ENCODE results near the gene TTN. TPM values are rescaled to one million over a fixed set of nuclear protein-coding genes. Genes with fewer than 3 reads are reported as not detected.

The TTN gene
- total RNA-seq, 1 experiment from 2014 or later: 0.05 TPM

GRCh38 chr2:178732913-178733312 is 74.3 kb downstream of the TTN start:
- Histone ChIP-seq H3K36me3 (ENCODE audit: control insufficient read depth in 1 of 2, insufficient read depth in 2 of 2, low read length in 2 of 2) (no peaks in the 10 kb centered on the region), H3K4me1 (ENCODE audit: control insufficient read depth in 1 of 2, insufficient read depth in 2 of 2, low read length in 2 of 2) (no peaks in the 10 kb centered on the region), H3K79me2 (ENCODE audit: insufficient read depth, low read length) (no peaks in the 10 kb centered on the region), H3K9ac (ENCODE audit: low read length) (no peak overlapping the region), H2AFZ (ENCODE audit: low read depth, low read length, poor library complexity, severe bottlenecking) (no peak overlapping the region), H3K4me3 (replicated peaks in 1 of 2; ENCODE audit: low read depth in 1 of 2, low read length in 2 of 2) (no peak overlapping the region), H3K27ac (ENCODE audit: low read depth, low read length) (no peak overlapping the region), H3K4me2 (ENCODE audit: low read length) (no peak overlapping the region), H3K27me3 (ENCODE audit: insufficient read depth, low read length) (peaks cover 87% of the 10 kb centered on the region), H4K20me1 (ENCODE audit: insufficient read depth) (no peaks in the 10 kb centered on the region), H3K9me3 (ENCODE audit: control insufficient read depth in 1 of 2, insufficient read depth in 1 of 2, low read depth in 1 of 2, low read length in 2 of 2) (no peaks in the 10 kb centered on the region), H3K9me2 (ENCODE audit: insufficient read depth) (no peaks in the 10 kb centered on the region)
- no TSS peak for BruUV-seq (replicated peaks)
- ChIA-PET RAD21 (ENCODE audit: low non-redundant PET in 1 of 2, low total read pairs in 2 of 2, uncharacterized antibody in 2 of 2, unreplicated experiment in 2 of 2) (no interaction called here), CTCF (no interaction called here), POLR2A (no interaction called here)
- DNase-seq (ENCODE audit: low read depth, low spot score) (no peak), ATAC-seq (no peak)
- TF ChIP-seq JUND (IDR thresholded peaks at IDR 0.05) (no peak), ZNF274 (IDR thresholded peaks at IDR 0.05; ENCODE audit: low read depth, low read length) (no peak), REST (IDR thresholded peaks at IDR 0.05; ENCODE audit: low read depth) (no peak), FOSL1 (IDR thresholded peaks at IDR 0.05; ENCODE audit: low read depth) (no peak), CEBPB (IDR thresholded peaks at IDR 0.05; ENCODE audit: low read depth) (no peak), ATF3 (IDR thresholded peaks at IDR 0.05) (no peak)
- intact Hi-C loops (cut with micrococcal nuclease): no loop called here

- Histone ChIP-seq H3K4me2 (ENCODE audit: low read length) (no peak overlapping the region), H3K4me1 (ENCODE audit: control insufficient read depth in 1 of 2, insufficient read depth in 2 of 2, low read length in 2 of 2) (no peaks in the 10 kb centered on the region), H3K36me3 (ENCODE audit: control insufficient read depth in 1 of 2, insufficient read depth in 2 of 2, low read length in 2 of 2) (no peaks in the 10 kb centered on the region), H3K27me3 (ENCODE audit: insufficient read depth, low read length) (peaks cover 93% of the 10 kb centered on the region), H4K20me1 (ENCODE audit: insufficient read depth) (no peaks in the 10 kb centered on the region), H3K9me2 (ENCODE audit: insufficient read depth) (no peaks in the 10 kb centered on the region), H2AFZ (ENCODE audit: low read depth, low read length, poor library complexity, severe bottlenecking) (no peak overlapping the region), H3K9ac (ENCODE audit: low read length) (no peak overlapping the region), H3K27ac (ENCODE audit: low read depth, low read length) (no peak overlapping the region), H3K9me3 (ENCODE audit: control insufficient read depth in 1 of 2, insufficient read depth in 1 of 2, low read depth in 1 of 2, low read length in 2 of 2) (no peaks in the 10 kb centered on the region), H3K4me3 (replicated peaks in 1 of 2; ENCODE audit: low read depth in 1 of 2, low read length in 2 of 2) (no peak overlapping the region), H3K79me2 (ENCODE audit: insufficient read depth, low read length) (no peaks in the 10 kb centered on the region)
- ChIA-PET RAD21 (ENCODE audit: low non-redundant PET in 1 of 2, low total read pairs in 2 of 2, uncharacterized antibody in 2 of 2, unreplicated experiment in 2 of 2) (no interaction called here), CTCF (no interaction called here), POLR2A (no interaction called here)
- DNase-seq (ENCODE audit: low read depth, low spot score): no peak
- ATAC-seq: no peak
- no TSS peak for BruUV-seq (replicated peaks)
- intact Hi-C loops (cut with micrococcal nuclease): no loop called here
- TF ChIP-seq EZH2 (IDR thresholded peaks at IDR 0.05): no peak
- no peak for TF ChIP-seq ZBTB33 (IDR thresholded peaks at IDR 0.05; ENCODE audit: extremely low read depth, insufficient replicate concordance, low read length)
- TF ChIP-seq ELF1 (IDR thresholded peaks at IDR 0.05; ENCODE audit: borderline replicate concordance, low read depth): no peak
- TF ChIP-seq YY1 (IDR thresholded peaks at IDR 0.05; ENCODE audit: extremely low read depth, insufficient replicate concordance, low read depth, low read length): no peak
- TF ChIP-seq SIN3A (IDR thresholded peaks at IDR 0.05; ENCODE audit: low read depth): no peak
- TF ChIP-seq CTCF (IDR thresholded peaks at IDR 0.05 in 2 of 3, conservative IDR thresholded peaks at IDR 0.05 in 1 of 3; ENCODE audit: borderline replicate concordance in 1 of 3, insufficient read depth in 1 of 3, low read depth in 2 of 3, low read length in 2 of 3): no peak
- no peak for TF ChIP-seq POLR2A (IDR thresholded peaks at IDR 0.05; ENCODE audit: borderline replicate concordance, extremely low read depth, insufficient read depth, insufficient read length)
- TF ChIP-seq SRF (IDR thresholded peaks at IDR 0.05; ENCODE audit: low read depth): no peak
- TF ChIP-seq ZNF274 (IDR thresholded peaks at IDR 0.05; ENCODE audit: low read depth, low read length): no peak
These were observed 75.9 kb downstream of the TTN start for GRCh38 chr2:178731300-178731699.

Data from HCT116 (cell line).